ENCODE measurements around the gene POLR1H.

GRCh38 chr6:30071858-30072257 is 10.8 kb downstream of the POLR1H start:
- TF ChIP-seq CTCF (IDR thresholded peaks at IDR 0.05) (no peak), POLR2A (IDR thresholded peaks at IDR 0.05) (no peak)

Data from Peyer's patch (tissue), 4 donors.